HG02642 (cell line): ENCODE results near the gene APP.

Source experiments
- ATAC-seq: cut with Tn5 transposase; IDR thresholded peaks from one replicate; pipeline ENCODE4 v1.9.1; 2021; ENCODE audit warnings: mild to moderate bottlenecking; ENCODE audit not compliant: unreplicated experiment, poor library complexity

Gene APP

GRCh38 chr21:25995278-25995677 is 175.3 kb downstream of the APP start:
- no peak for ATAC-seq

GRCh38 chr21:25994758-25995163 is 175.8 kb downstream of the APP start:
- ATAC-seq = no peak

GRCh38 chr21:25988738-25989137 is 181.8 kb downstream of the APP start:
- ATAC-seq = no peak

DNA sequence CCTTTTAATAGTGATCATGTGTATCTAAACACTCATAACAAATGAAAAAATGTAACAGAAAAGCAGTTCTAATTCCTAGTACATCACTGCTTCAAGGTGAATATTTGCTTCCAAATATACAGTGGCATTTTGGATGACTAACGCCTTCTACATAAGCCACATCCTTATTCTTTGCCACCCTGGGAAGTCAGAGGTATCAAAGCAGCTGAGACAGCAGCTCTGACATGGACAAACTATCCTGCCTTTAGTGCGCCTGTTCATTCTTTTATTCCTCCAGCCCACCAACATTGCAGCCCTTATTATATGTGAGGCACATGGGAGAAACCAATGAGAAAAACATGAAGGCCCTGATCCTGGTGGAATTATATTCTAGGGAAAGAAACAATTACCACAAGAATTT is 183.0 kb downstream of the APP start:
- ATAC-seq = no peak

DNA sequence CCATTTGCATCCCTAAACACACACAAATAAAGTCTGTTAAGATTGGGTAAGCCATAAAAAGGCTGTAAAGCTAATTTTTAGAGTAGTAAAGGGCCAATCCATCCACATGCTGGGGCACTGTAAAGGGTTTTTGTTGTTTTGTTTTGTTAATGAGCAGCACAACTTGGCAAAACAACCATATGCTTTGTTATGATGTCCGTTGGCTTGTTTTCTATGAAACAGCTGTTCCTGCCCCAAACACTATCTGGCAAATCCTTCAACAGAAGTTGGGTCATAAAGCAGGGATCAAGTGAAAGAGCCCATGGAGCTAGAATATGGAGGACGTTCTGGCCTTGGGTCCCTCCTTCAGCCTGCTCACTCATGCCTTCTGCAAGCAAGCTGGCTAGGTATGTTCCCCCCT is 183.6 kb downstream of the APP start:
- no peak for ATAC-seq

DNA sequence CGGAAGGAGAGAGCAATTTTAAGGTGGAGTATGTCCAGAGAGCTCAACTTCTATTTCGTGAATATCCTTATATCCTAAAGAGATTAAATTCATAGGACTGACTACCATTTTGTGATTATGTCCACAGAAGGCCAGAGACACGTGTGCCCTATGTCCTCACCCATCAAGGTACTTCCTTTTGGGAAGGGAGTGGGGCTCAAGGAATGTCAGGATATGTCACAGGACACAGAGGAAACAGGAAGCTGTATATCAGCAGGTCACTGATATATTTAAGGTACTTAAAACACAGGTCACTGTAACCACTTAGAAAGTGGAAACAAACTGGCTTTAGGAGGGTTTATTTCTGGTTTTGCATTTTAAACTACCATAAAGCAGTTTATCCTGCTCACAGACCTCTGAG is 184.6 kb downstream of the APP start:
- no peak for ATAC-seq

DNA sequence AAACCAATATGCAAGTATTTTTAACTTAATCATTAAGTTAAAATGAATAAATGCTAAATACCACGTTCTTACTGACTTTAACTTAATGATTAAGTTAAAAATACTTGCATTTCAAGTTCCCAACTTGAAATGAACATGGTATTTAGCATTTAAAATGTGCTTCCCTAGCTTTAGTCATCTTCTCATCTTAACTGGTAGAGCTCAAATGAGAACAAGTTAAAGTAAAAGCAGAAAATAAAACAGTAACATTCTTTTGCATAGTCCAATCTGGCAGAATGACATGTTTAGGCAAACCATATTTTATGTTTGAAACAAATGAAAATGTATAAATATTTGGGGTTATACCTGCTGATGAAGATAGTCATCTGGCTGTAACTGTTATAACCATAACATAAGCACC is 186.0 kb downstream of the APP start:
- no peak for ATAC-seq

GRCh38 chr21:25983745-25984144 is 186.8 kb downstream of the APP start:
- no peak for ATAC-seq

- no peak for ATAC-seq
Measured at GRCh38 chr21:25980710-25981109, 189.9 kb downstream of the APP start.

- no peak for ATAC-seq
Measured at GRCh38 chr21:25979845-25980616, 190.5 kb downstream of the APP start.

- ATAC-seq = no peak
Measured at GRCh38 chr21:25977068-25977611, 193.4 kb downstream of the APP start.

DNA sequence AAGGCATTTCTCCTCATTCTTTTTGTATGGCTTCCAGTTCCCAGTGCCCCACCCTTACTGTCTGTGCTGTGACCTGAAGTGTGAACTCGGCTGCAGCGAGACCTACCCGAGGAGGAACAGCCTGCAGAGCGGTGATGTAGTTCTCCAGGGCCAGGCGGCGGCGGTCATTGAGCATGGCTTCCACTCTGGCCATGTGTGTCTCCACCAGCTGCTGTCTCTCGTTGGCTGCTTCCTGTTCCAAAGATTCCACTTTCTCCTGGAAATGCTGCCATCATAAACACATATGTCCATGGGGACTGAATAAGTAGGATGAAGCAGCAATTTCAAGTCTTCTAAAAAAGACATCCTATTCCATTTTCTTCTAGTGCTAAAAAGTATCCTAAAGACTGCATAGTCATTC is 195.6 kb downstream of the APP start:
- no peak for ATAC-seq

- no peak for ATAC-seq
Measured at GRCh38 chr21:25970254-25970930, 200.2 kb downstream of the APP start.

GRCh38 chr21:25967901-25968438 is 202.6 kb downstream of the APP start:
- peak; percentile 43 for ATAC-seq

GRCh38 chr21:25967181-25967900 is 203.2 kb downstream of the APP start:
- ATAC-seq = peak; percentile 99

GRCh38 chr21:25965951-25966707 is 204.4 kb downstream of the APP start:
- ATAC-seq = no peak

DNA sequence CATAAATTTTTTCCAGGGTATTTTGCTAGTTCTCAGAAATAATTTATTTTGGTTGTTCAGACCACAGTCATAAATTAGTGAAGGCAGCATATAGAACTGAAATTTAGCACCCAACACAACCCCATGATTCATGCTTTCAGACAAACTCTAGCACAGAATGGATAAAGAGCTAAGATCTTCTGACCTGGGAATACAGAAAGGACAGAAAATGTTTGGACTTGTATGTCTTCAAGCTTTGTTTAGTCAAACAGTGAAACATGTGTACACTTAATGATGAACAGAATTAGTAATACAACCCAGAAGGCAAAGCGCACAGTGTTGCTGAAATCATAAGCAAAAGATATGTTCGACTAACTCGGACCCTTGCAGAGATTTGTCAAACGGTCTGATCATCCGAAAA is 205.6 kb downstream of the APP start:
- no peak for ATAC-seq

GRCh38 chr21:25964015-25964414 is 206.6 kb downstream of the APP start:
- no peak for ATAC-seq

GRCh38 chr21:25963181-25963580 is 207.4 kb downstream of the APP start:
- no peak for ATAC-seq

DNA sequence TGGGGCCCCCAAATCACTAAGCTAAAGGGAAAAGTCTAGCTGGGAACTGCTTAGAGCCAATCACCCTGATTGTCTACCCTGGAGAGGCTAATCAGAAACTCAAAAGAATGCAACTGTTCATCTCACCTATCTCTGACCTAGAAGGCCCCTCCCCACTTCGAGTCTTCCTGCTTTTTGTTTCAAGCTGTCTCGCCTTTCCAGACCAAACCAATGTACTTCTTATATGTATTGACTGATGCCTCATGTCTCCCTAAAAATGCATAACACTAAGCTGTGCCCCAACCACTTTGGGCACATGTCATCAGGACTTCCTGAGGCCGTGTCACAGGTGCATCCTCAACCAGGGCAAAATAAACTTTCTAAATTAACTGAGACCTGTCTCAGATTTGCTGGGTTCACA is 209.5 kb downstream of the APP start:
- no peak for ATAC-seq
